ACC112 (cell line): ENCODE measurements around the gene SMARCAL1.

ENCODE experiments used
- H2AFZ ChIP-seq: fragments of 200-600 bp; sonication (generic); one replicate; pipeline ENCODE4 v1.6.0; 2017; ENCODE audit warnings: antibody characterized with exemption, low read length; ENCODE audit not compliant: unreplicated experiment
- H3K27ac ChIP-seq: fragments of 200-600 bp; sonication (generic); 2 replicates; pipeline ENCODE4 v1.5.1; 2014; ENCODE audit warnings: low read depth, mild to moderate bottlenecking, antibody characterized with exemption, low read length, moderate library complexity
- H3K27me3 ChIP-seq: fragments of 200-600 bp; sonication (generic); 2 replicates; pipeline ENCODE4 v1.6.1; 2014; ENCODE audit warnings: mild to moderate bottlenecking, antibody characterized with exemption, low read length, moderate library complexity, mixed read lengths; ENCODE audit not compliant: insufficient read depth
- H3K36me3 ChIP-seq: fragments of 200-600 bp; sonication (generic); 2 replicates; pipeline ENCODE4 v1.6.1; 2016; ENCODE audit warnings: mild to moderate bottlenecking, antibody characterized with exemption, low read length, moderate library complexity, mixed read lengths; ENCODE audit not compliant: insufficient read depth
- H3K4me1 ChIP-seq: fragments of 200-600 bp; sonication (generic); one replicate; pipeline ENCODE4 v1.6.1; 2016; ENCODE audit warnings: low read length, mixed read lengths; ENCODE audit not compliant: insufficient read depth, unreplicated experiment, control insufficient read depth
- H3K4me3 ChIP-seq: fragments of 200-600 bp; sonication (generic); 2 replicates; pipeline ENCODE4 v1.5.1; 2014; ENCODE audit warnings: mild to moderate bottlenecking, low read depth, low read length
- H3K79me2 ChIP-seq: fragments of 200-600 bp; sonication (generic); one replicate; pipeline ENCODE4 v1.6.0; 2016; ENCODE audit warnings: low read length; ENCODE audit not compliant: control insufficient read depth, unreplicated experiment, insufficient read depth

The SMARCAL1 gene

DNA sequence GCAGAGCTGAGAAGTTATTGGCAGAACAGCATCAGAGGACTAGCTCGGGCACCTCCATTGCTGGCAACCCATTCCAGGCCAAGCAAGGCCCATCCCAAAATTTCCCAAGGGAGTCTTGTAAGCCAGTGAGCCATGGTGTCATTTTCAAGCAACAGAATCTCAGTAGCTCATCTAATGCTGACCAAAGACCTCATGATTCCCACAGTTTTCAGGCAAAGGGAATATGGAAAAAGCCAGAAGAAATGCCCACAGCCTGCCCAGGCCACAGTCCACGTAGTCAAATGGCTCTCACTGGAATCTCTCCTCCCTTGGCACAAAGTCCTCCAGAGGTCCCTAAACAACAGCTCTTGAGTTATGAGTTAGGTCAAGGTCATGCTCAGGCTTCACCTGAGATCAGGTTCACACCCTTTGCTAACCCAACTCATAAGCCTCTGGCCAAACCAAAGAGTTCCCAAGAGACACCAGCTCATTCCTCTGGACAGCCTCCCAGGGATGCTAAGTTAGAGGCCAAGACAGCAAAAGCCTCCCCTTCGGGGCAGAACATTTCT is 2.6 kb downstream of the SMARCAL1 start:
- Histone ChIP-seq H3K27ac (no peak overlapping the region), H3K36me3 (no peaks in the 10 kb centered on the region), H2AFZ (no peak overlapping the region), H3K4me1 (peaks cover 8% of the 10 kb centered on the region), H3K27me3 (no peaks in the 10 kb centered on the region), H3K79me2 (peaks cover 13% of the 10 kb centered on the region), H3K4me3 (no peak overlapping the region)

DNA sequence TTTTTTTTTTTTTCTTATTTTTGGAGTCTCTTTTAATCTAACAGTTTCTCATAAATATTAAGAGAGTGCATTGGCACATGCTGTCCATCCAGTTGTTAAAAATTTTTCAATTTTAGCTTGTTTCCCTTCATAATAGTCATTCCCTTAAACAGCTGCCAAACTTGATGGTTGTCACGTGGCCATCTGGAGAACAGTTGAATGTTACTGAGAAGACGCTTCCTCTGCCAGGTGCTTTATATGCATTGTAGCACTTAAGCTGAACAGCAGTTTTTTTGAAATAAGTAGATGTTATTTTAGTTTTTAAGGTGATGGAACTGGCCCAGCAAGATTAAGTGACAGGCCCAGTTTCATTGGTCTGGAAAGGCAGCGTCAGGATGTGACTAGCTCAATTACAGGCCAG is 3.3 kb downstream of the SMARCAL1 start:
- H3K27ac ChIP-seq, result no peak overlapping the region
- H3K27me3 ChIP-seq, result no peaks in the 10 kb centered on the region
- no peak overlapping the region for H2AFZ ChIP-seq
- peaks cover 1% of the 10 kb centered on the region; the same call in 1 of the 2 replicates for H3K36me3 ChIP-seq
- peaks cover 13% of the 10 kb centered on the region for H3K79me2 ChIP-seq
- H3K4me3 ChIP-seq, result no peak overlapping the region
- H3K4me1 ChIP-seq, result peaks cover 8% of the 10 kb centered on the region

- Histone ChIP-seq H3K36me3 (peaks cover 6% of the 10 kb centered on the region; the same call in 1 of the 2 replicates), H2AFZ (no peak overlapping the region), H3K27ac (no peak overlapping the region), H3K27me3 (no peaks in the 10 kb centered on the region), H3K4me1 (peaks cover 8% of the 10 kb centered on the region), H3K4me3 (no peak overlapping the region), H3K79me2 (peaks cover 13% of the 10 kb centered on the region)
Observed at GRCh38 chr2:216416571-216417307, 4.5 kb downstream of the SMARCAL1 start.

DNA sequence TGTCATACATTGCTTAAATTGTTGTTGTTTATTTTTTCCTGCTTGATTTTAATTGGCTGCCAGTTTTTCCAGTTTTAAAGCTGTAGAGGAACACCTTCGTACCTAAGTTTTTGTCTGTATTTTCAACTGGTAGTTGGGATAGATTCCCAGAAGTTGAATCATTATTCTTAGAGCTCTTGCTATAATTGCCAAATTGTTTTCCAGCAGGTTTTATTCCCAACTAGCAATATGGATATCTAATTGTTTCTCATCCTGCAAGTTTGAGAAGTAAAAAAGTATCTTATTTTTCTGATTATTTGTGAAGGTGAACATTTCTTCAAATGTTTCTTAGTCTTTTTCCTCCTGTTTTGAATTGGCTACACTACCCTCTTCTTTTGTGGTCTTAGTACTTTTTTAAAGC is 6.7 kb downstream of the SMARCAL1 start:
- H2AFZ ChIP-seq, result no peak overlapping the region
- no peak overlapping the region for H3K4me3 ChIP-seq
- H3K27me3 ChIP-seq, result no peaks in the 10 kb centered on the region
- H3K79me2 ChIP-seq, result peaks cover 3% of the 10 kb centered on the region
- H3K4me1 ChIP-seq, result no peaks in the 10 kb centered on the region
- H3K36me3 ChIP-seq, result peaks cover 25% of the 10 kb centered on the region
- no peak overlapping the region for H3K27ac ChIP-seq

- peaks cover under 1% of the 10 kb centered on the region for H3K4me1 ChIP-seq
- H3K36me3 ChIP-seq, result peaks cover 40% of the 10 kb centered on the region
- H3K79me2 ChIP-seq, result no peaks in the 10 kb centered on the region
Observed at GRCh38 chr2:216420367-216421101, 8.2 kb downstream of the SMARCAL1 start.

DNA sequence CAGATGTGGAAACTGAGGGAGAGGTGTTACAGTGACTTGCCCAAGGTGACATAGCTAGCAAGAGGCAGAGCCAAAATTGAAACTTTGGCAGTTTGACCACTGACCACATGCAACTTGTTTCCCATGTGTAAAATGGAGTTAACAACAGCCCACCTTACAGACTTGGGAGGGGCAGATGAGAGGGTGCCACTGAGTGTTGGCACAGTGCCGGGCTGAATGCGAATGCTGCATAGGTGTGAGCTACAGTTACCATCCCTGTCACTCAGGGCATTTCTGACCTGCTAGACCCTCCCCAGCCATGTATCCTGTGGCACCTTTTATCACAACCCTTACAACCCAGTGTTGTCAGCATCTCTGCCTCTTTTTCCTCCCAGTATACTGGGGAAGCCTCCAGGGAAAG is 10.8 kb downstream of the SMARCAL1 start:
- Histone ChIP-seq H3K4me3 (no peak overlapping the region), H3K36me3 (peaks cover 45% of the 10 kb centered on the region), H2AFZ (no peak overlapping the region), H3K79me2 (no peaks in the 10 kb centered on the region), H3K27me3 (no peaks in the 10 kb centered on the region), H3K27ac (no peak overlapping the region), H3K4me1 (peaks cover 20% of the 10 kb centered on the region)

More at GRCh38 chr2:216420367-216421101, 8.2 kb downstream of the SMARCAL1 start:
- Histone ChIP-seq H3K27me3 (no peaks in the 10 kb centered on the region), H3K27ac (no peak overlapping the region), H2AFZ (no peak overlapping the region), H3K4me3 (no peak overlapping the region)

GRCh38 chr2:216424274-216424673 is 12.0 kb downstream of the SMARCAL1 start:
- peaks cover 45% of the 10 kb centered on the region for H3K36me3 ChIP-seq
- no peaks in the 10 kb centered on the region for H3K27me3 ChIP-seq
- H3K79me2 ChIP-seq, result no peaks in the 10 kb centered on the region
- H2AFZ ChIP-seq, result no peak overlapping the region
- peaks cover 20% of the 10 kb centered on the region for H3K4me1 ChIP-seq
- no peak overlapping the region for H3K4me3 ChIP-seq
- H3K27ac ChIP-seq, result no peak overlapping the region

GRCh38 chr2:216425008-216425787 is 12.9 kb downstream of the SMARCAL1 start:
- no peak overlapping the region for H3K27ac ChIP-seq
- no peaks in the 10 kb centered on the region for H3K79me2 ChIP-seq
- no peaks in the 10 kb centered on the region for H3K27me3 ChIP-seq
- peaks cover 20% of the 10 kb centered on the region for H3K4me1 ChIP-seq
- H3K36me3 ChIP-seq, result peaks cover 45% of the 10 kb centered on the region
- no peak overlapping the region for H2AFZ ChIP-seq
- H3K4me3 ChIP-seq, result no peak overlapping the region

- H3K27ac ChIP-seq, result peak overlapping the region; percentile 24
- no peak overlapping the region for H3K4me3 ChIP-seq
- H3K36me3 ChIP-seq, result peaks cover 38% of the 10 kb centered on the region
Observed at GRCh38 chr2:216426166-216426777, 14.0 kb downstream of the SMARCAL1 start.

DNA sequence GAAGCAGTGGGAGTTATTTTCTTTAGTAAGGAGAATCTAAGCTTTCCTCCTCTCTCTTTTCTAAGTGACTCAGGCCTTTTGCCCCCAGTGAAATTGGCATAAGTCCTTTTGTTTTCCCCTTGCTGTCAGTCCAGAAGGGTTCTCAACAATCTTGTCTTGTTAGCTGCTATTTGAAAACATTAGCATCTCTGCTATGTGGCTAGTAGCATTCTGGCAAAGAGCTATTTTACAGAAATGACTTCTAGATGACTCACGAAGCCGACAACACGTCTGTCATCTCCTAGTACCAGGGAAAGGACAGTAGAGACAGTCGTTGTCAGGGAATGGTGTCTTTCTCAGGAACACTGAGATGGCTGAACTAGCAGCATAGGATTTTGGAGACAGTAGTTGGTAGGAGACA is 14.7 kb downstream of the SMARCAL1 start:
- Histone ChIP-seq H3K36me3 (peaks cover 38% of the 10 kb centered on the region), H3K27me3 (no peaks in the 10 kb centered on the region), H3K27ac (peak overlapping the region; percentile 24), H2AFZ (no peak overlapping the region), H3K4me3 (no peak overlapping the region), H3K79me2 (no peaks in the 10 kb centered on the region), H3K4me1 (peaks cover 20% of the 10 kb centered on the region)

More at GRCh38 chr2:216426166-216426777, 14.0 kb downstream of the SMARCAL1 start:
- Histone ChIP-seq H2AFZ (no peak overlapping the region), H3K4me1 (peaks cover 20% of the 10 kb centered on the region), H3K79me2 (no peaks in the 10 kb centered on the region), H3K27me3 (no peaks in the 10 kb centered on the region)
